Karpas-422 (cell line): ENCODE results near the gene EML6. TPM values are rescaled to one million over a fixed set of nuclear protein-coding genes. Genes with fewer than 3 reads are reported as not detected.

Experiments
- DNase-seq: peaks from one replicate; pipeline ENCODE4 v3.0.0-alpha.2; 2015
- H2AFZ ChIP-seq: fragments of 200-600 bp; sonication (generic); 2 replicates; pipeline ENCODE4 v1.6.1; 2014; ENCODE audit warnings: antibody characterized with exemption, low read length, mixed read lengths
- H3K27ac ChIP-seq: fragments of 200-600 bp; sonication (generic); 2 replicates; pipeline ENCODE4 v1.5.1; 2014; ENCODE audit warnings: mild to moderate bottlenecking, low read length, moderate library complexity
- H3K27me3 ChIP-seq: fragments of 200-600 bp; sonication (generic); 2 replicates; pipeline ENCODE4 v1.6.1; 2014; ENCODE audit warnings: low read length, mixed read lengths
- H3K36me3 ChIP-seq: fragments of 200-600 bp; sonication (generic); 2 replicates; pipeline ENCODE4 v1.6.1; 2014; ENCODE audit warnings: low read length, mixed read lengths; ENCODE audit not compliant: insufficient read depth
- H3K4me1 ChIP-seq: fragments of 200-600 bp; sonication (generic); 2 replicates; pipeline ENCODE4 v1.6.1; 2014; ENCODE audit warnings: mild to moderate bottlenecking, low read length, mixed read lengths
- H3K4me2 ChIP-seq: fragments of 200-600 bp; sonication (generic); 2 replicates; pipeline ENCODE4 v1.6.1; 2014; ENCODE audit warnings: low read length, low read depth, mild to moderate bottlenecking; ENCODE audit not compliant: poor library complexity, severe bottlenecking
- H3K4me3 ChIP-seq: fragments of 200-600 bp; sonication (generic); 2 replicates; pipeline ENCODE4 v1.5.1; 2014; ENCODE audit warnings: mild to moderate bottlenecking, antibody characterized with exemption, low read length, mixed read lengths
- H3K79me2 ChIP-seq: fragments of 200-600 bp; sonication (generic); 2 replicates; pipeline ENCODE4 v1.6.1; 2014; ENCODE audit warnings: mild to moderate bottlenecking, low read length, mixed read lengths
- H3K9ac ChIP-seq: fragments of 200-600 bp; sonication (generic); 2 replicates; pipeline ENCODE4 v1.6.0; 2014; ENCODE audit warnings: low read length
- H3K9me2 ChIP-seq: fragments of 200-600 bp; sonication (generic), shearing (Covaris generic); replicated peaks from 2 replicates; pipeline ENCODE4 v1.6.0; 2014; ENCODE audit warnings: mild to moderate bottlenecking, low read length, moderate library complexity; ENCODE audit not compliant: insufficient read depth
- H3K9me3 ChIP-seq: fragments of 300-700, 200-600 bp; sonication (generic); 2 replicates; pipeline ENCODE4 v1.6.1; 2014; ENCODE audit warnings: low read length, mixed read lengths
- H4K20me1 ChIP-seq: fragments of 200-600 bp; sonication (generic); 2 replicates; pipeline ENCODE4 v1.6.1; 2014; ENCODE audit warnings: mild to moderate bottlenecking, antibody characterized with exemption, low read length, low read depth; ENCODE audit not compliant: insufficient read depth
- total RNA-seq: library from RNA; depleted of rRNA; stranded (reverse); fragments of >200 nt; shearing (Covaris generic); gene quantifications from 2 replicates; pipeline ENCODE4 v1.2.3, GENCODE V29; 2014; ENCODE audit warnings: low replicate concordance

The EML6 gene
- total RNA-seq, 1 experiment from 2014 or later, result 187 TPM

DNA sequence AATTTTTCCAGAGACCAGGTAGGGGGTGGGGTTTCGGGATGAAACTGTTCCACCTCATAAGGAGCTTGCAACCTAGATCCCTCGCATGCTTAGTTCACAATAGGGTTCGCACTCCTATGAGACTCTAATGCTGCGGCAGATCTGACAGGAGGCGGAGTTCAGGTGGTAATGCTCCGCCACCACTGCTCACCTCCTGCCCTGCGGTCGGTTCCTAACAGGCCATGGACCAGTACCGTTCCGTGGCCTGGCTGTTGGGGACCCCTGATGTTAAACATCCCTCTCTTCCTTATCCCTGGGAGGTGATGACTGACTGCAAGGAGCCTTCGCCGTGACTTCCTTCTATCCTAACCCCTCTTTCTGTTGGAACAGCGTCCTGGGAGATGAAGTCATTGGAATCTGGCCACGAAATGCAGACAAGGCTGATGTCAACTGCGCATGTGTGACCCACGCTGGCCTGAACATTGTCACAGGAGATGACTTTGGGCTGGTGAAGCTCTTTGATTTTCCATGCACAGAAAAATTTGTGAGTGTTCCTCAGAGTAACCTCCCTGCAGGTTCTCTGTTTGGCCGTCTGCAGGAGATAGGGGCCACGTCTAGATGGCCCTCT is 244.4 kb downstream of the EML6 start:
- DNase-seq, result no peak
- H3K9ac ChIP-seq, result no peak overlapping the region
- H3K36me3 ChIP-seq, result peaks cover 75% of the 10 kb centered on the region; the same call in 1 of the 2 replicates
- peaks cover 5% of the 10 kb centered on the region; the same call in 1 of the 2 replicates for H3K4me1 ChIP-seq
- H3K4me2 ChIP-seq, result no peak overlapping the region
- H3K4me3 ChIP-seq, result no peak overlapping the region
- H2AFZ ChIP-seq, result no peak overlapping the region
- no peaks in the 10 kb centered on the region for H3K27me3 ChIP-seq
- H3K9me3 ChIP-seq, result no peaks in the 10 kb centered on the region
- H3K27ac ChIP-seq, result no peak overlapping the region
- H3K9me2 ChIP-seq, result no peaks in the 10 kb centered on the region
- H4K20me1 ChIP-seq, result no peaks in the 10 kb centered on the region
- H3K79me2 ChIP-seq, result peaks cover 19% of the 10 kb centered on the region

DNA sequence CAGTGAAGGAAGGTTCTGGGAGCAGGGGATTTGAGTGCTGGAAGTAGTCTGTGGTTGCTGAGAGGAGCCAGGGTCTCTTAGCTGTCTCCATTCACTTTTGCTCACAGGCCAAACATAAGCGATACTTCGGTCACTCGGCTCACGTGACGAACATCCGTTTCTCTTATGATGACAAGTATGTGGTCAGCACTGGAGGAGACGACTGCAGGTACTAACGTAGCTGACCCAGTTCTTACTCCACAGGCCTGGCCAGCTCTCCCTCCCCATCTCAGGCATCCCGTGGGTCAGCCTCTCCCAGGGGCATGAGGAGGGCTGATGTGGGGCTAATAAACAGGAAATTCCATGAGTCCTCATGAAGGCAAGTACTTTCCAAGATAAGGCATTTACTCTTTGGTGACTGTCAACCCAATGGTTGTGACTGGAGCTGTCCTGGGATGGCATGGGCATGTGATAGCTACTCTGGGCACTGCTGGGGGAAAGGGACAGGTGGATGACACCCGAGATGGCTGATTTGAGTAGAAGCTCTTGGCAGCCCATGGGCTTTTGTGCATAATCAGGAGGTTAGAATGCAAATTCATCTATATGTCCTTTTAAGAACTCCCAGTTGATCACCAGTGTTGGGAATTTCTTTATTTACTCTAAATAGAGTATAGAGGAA is 245.2 kb downstream of the EML6 start:
- Histone ChIP-seq H3K4me1 (peaks cover 5% of the 10 kb centered on the region; the same call in 1 of the 2 replicates), H4K20me1 (no peaks in the 10 kb centered on the region), H3K36me3 (peaks cover 75% of the 10 kb centered on the region; the same call in 1 of the 2 replicates)

DNA sequence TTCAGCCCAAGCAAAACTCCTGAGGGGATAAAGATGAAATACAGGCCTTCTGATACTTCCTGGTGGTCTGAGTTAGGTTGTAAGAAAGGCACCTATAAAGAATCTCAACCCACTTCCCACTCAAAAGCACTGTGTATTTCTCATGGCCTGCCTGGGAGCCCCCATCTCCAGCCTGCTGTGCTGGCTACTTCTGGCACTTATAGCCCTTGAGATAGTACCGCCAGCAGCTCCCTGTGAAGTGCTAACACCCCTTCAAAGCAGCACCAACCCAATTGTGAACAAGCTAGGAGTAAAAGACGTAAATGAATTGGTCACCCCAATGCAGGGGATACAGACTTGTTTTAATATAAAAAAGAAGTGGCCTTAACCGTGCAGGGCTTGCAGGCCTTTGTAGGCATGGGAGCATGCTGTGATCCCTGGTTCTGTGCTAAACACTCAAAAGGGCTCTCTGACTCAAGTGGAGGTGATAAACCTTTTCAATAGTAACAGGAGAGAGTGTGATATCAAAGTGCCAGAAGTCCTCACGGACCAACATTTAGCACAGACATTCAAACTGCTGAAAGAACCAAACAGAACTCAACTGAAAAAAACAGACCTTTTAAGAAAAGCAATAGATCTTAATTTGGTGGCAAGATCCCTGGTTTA is 246.0 kb downstream of the EML6 start:
- peaks cover 68% of the 10 kb centered on the region; the same call in 1 of the 2 replicates for H3K36me3 ChIP-seq
- no peak for DNase-seq
- H3K9me2 ChIP-seq, result no peaks in the 10 kb centered on the region
- H3K79me2 ChIP-seq, result peaks cover 31% of the 10 kb centered on the region
- peaks cover 5% of the 10 kb centered on the region; the same call in 1 of the 2 replicates for H3K4me1 ChIP-seq
- no peaks in the 10 kb centered on the region for H3K9me3 ChIP-seq
- H3K27me3 ChIP-seq, result no peaks in the 10 kb centered on the region
- H3K27ac ChIP-seq, result 0 out of 2 replicates have a peak overlapping the region, but pooled peaks have one; percentile 23
- no peaks in the 10 kb centered on the region for H4K20me1 ChIP-seq
- no peak overlapping the region for H3K9ac ChIP-seq
- no peak overlapping the region for H3K4me3 ChIP-seq
- no peak overlapping the region for H2AFZ ChIP-seq
- no peak overlapping the region for H3K4me2 ChIP-seq

More for the DNA sequence above, 245.2 kb downstream of the EML6 start:
- no peak for DNase-seq
- Histone ChIP-seq H3K27ac (no peak overlapping the region), H2AFZ (no peak overlapping the region), H3K4me3 (no peak overlapping the region), H3K9me3 (no peaks in the 10 kb centered on the region), H3K9ac (no peak overlapping the region), H3K4me2 (no peak overlapping the region), H3K79me2 (peaks cover 27% of the 10 kb centered on the region), H3K9me2 (no peaks in the 10 kb centered on the region), H3K27me3 (no peaks in the 10 kb centered on the region)

DNA sequence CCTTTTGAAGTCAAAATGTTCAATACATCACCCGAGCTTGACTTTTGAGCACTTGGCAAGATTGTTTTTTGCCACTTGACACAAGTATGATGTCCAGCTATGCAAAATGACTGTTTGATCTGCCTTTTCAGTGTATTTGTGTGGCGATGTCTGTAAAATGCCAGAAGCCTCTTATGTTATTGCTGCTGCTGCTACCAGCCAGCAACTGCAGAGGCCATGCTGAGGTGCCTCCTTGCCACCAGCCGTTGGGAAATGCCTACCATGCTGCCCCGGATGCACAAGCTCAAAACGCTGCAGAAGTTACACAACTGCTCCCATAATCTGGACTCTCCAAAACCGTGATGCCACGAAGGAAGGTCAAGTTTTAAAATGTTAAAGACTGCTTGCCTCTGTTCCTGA is 246.5 kb downstream of the EML6 start:
- Histone ChIP-seq H3K27ac (0 out of 2 replicates have a peak overlapping the region, but pooled peaks have one; percentile 23), H3K4me1 (peaks cover 5% of the 10 kb centered on the region; the same call in 1 of the 2 replicates), H4K20me1 (no peaks in the 10 kb centered on the region), H3K9ac (no peak overlapping the region), H2AFZ (no peak overlapping the region), H3K4me3 (no peak overlapping the region), H3K4me2 (no peak overlapping the region), H3K36me3 (peaks cover 63% of the 10 kb centered on the region; the same call in 1 of the 2 replicates), H3K79me2 (peaks cover 36% of the 10 kb centered on the region), H3K9me3 (no peaks in the 10 kb centered on the region), H3K27me3 (no peaks in the 10 kb centered on the region), H3K9me2 (no peaks in the 10 kb centered on the region)
- DNase-seq, result no peak

DNA sequence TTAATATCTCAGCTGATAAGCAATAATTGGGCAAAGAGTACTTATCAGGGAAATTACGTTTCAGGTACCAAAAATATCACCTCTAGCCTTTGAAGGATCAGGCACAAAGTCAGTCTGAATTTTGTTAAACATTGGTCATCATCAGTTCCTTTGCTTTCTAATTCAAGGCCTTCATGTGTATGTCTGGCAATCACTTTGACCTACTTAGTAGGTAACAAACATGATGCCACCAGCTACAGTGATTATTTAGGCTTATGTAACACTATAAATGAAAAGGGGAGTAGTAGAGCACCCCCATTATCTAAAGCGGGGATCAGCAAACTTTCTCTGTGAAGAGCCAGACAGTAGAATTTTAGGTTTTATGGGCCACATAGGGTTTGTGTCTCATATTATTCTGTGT is 251.7 kb downstream of the EML6 start:
- Histone ChIP-seq H3K36me3 (peaks cover 35% of the 10 kb centered on the region; the same call in 1 of the 2 replicates), H4K20me1 (no peaks in the 10 kb centered on the region), H3K79me2 (peaks cover 84% of the 10 kb centered on the region), H3K9me2 (no peaks in the 10 kb centered on the region), H3K4me1 (peaks cover 29% of the 10 kb centered on the region), H3K27me3 (no peaks in the 10 kb centered on the region), H3K9ac (no peak overlapping the region), H2AFZ (no peak overlapping the region), H3K27ac (no peak overlapping the region), H3K4me3 (no peak overlapping the region), H3K9me3 (no peaks in the 10 kb centered on the region), H3K4me2 (no peak overlapping the region)
- no peak for DNase-seq

DNA sequence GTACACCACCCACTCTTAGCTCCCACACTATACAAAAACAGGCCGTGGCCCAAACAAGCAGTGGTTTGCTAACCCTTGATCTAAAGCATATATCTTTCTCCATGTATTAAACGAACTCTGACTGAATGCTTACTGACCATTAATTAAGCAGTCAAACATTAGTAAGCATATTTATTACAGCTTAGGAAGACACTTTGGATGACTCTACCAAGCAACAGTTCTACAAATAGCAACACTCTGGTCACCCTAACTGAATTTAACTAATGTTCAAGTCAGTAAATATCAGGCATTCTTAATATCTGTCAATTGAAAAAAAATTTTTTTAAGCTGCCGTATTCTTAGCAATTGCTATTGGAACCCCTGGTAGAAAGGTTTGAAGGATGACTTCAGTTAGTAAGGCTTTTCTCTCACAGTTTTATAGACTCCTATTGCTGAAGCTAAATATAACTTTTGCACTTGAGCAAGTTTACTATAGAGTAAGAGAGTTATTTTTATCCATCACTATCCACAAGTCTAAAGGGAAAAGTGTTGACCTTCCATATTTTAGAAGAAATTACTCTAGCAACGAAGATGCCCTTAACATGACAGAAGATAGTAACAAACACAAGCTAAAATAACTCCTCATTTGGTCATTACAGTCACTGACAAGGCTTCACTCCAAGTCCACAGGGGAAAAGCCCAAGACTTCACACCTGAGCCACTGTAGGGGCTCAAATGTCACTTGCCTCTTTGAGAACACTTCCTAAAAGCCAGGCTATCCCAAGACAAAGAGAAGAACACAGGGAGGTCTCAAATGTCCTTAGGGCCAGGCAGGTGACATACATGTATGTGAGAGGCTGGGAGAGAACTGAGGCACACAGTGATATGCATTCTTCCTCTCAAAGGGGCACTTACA is 252.4 kb downstream of the EML6 start:
- Histone ChIP-seq H3K4me3 (no peak overlapping the region), H3K9me3 (no peaks in the 10 kb centered on the region), H3K9me2 (no peaks in the 10 kb centered on the region), H3K4me1 (peaks cover 29% of the 10 kb centered on the region), H3K27ac (peak overlapping the region; percentile 9), H3K79me2 (peaks cover 89% of the 10 kb centered on the region), H3K4me2 (no peak overlapping the region), H3K9ac (no peak overlapping the region), H3K36me3 (peaks cover 29% of the 10 kb centered on the region; the same call in 1 of the 2 replicates), H2AFZ (no peak overlapping the region), H3K27me3 (no peaks in the 10 kb centered on the region), H4K20me1 (no peaks in the 10 kb centered on the region)
- no peak for DNase-seq

DNA sequence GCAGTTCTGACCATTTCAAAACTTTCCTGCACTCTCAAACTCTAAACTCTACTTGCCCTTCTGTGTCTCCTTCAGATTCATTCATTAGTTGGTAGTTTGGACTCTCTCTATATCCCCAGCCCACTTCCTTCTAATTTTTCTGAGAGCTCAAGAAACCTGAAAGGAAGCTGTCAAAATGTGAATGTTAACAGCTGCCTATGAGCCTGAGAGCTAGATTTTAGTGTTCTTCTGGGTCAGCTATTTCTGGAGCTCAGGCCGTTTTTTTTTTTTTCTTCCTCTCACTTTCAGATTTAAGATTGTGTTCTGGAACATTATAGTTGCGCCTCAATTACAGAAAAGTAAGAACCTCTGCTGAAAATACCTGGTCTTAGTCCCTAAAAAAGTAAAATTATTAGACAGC is 253.7 kb downstream of the EML6 start:
- Histone ChIP-seq H3K27me3 (no peaks in the 10 kb centered on the region), H3K36me3 (peaks cover 20% of the 10 kb centered on the region; the same call in 1 of the 2 replicates), H3K79me2 (peaks cover 84% of the 10 kb centered on the region), H3K9me3 (no peaks in the 10 kb centered on the region), H4K20me1 (no peaks in the 10 kb centered on the region), H3K9me2 (no peaks in the 10 kb centered on the region), H3K4me1 (peaks cover 29% of the 10 kb centered on the region), H2AFZ (no peak overlapping the region), H3K27ac (peak overlapping the region; percentile 24; the same call in 1 of the 2 replicates), H3K9ac (no peak overlapping the region), H3K4me2 (no peak overlapping the region), H3K4me3 (no peak overlapping the region)
- DNase-seq, result no peak
